OCI-LY7 (cell line): ENCODE measurements around the gene LRCH3.

Experiments
- EZH2phosphoT487 ChIP-seq: fragments of 200-600 bp; sonication (generic); IDR thresholded peaks from 2 replicates; pipeline ENCODE4 v1.6.1; 2018; ENCODE audit warnings: low read depth, borderline replicate concordance, mild to moderate bottlenecking, mixed run types, antibody characterized with exemption, low read length, moderate library complexity, mixed read lengths
- TF ChIP-seq, protein P1 (sequence below): fragments of 200-600 bp; sonication (generic); conservative IDR thresholded peaks from 2 replicates; pipeline ENCODE4 v1.5.1; 2014; ENCODE audit warnings: mild to moderate bottlenecking, antibody characterized with exemption, low read length, moderate library complexity, mixed read lengths

DNA sequence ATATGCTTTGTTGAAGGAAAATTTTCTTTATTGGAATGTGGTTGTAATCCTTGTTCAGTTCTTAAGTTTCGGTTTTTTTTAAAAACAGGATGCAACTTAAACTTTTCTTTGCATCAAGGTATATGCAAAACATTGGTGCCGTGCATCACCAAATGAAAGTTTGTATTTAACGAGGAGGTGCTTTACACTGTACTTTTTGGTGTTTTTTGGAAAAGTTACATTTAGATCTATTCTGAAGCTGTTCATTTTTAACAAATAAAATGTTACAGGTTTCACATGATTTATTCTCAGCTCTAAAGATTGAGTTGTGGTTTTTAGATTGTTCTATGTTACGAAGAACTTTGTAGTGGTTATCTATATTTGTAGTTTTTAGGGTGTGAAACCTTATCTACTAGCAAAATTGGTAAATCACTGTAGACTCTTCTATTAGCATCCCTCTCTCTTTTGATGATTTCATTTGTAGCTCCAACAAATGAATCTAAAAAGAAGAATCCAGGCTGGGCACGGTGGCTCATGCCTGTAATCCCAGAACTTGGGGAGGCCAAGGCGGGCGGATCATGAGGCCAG is 7.0 kb upstream of the LRCH3 start:
- TF ChIP-seq, protein P1, sequence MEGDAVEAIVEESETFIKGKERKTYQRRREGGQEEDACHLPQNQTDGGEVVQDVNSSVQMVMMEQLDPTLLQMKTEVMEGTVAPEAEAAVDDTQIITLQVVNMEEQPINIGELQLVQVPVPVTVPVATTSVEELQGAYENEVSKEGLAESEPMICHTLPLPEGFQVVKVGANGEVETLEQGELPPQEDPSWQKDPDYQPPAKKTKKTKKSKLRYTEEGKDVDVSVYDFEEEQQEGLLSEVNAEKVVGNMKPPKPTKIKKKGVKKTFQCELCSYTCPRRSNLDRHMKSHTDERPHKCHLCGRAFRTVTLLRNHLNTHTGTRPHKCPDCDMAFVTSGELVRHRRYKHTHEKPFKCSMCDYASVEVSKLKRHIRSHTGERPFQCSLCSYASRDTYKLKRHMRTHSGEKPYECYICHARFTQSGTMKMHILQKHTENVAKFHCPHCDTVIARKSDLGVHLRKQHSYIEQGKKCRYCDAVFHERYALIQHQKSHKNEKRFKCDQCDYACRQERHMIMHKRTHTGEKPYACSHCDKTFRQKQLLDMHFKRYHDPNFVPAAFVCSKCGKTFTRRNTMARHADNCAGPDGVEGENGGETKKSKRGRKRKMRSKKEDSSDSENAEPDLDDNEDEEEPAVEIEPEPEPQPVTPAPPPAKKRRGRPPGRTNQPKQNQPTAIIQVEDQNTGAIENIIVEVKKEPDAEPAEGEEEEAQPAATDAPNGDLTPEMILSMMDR: no peak
- no peak for TF ChIP-seq EZH2phosphoT487
